Astrocyte of the spinal cord (primary cell): ENCODE measurements around the gene LEMD2.

ENCODE experiments used
- DNase-seq: peaks from one replicate; pipeline ENCODE4 v3.0.0; 2011; ENCODE audit warnings: low read depth, low spot score
- H3K4me3 ChIP-seq: 2 replicates; pipeline ENCODE4 v1.5.1; 2011; ENCODE audit warnings: low read depth, mild to moderate bottlenecking, low read length, moderate library complexity
- in situ Hi-C: cut with HindIII; loops from 2 replicates; pipeline ENCODE4 v1.10.0; 2017; ENCODE audit warnings: low sequenced_read_pairs
- TF ChIP-seq, protein P1 (sequence below): IDR thresholded peaks from 2 replicates; pipeline ENCODE4 v1.5.1; 2012; ENCODE audit warnings: low read depth, mild to moderate bottlenecking, low read length, inconsistent platforms

Gene LEMD2

DNA sequence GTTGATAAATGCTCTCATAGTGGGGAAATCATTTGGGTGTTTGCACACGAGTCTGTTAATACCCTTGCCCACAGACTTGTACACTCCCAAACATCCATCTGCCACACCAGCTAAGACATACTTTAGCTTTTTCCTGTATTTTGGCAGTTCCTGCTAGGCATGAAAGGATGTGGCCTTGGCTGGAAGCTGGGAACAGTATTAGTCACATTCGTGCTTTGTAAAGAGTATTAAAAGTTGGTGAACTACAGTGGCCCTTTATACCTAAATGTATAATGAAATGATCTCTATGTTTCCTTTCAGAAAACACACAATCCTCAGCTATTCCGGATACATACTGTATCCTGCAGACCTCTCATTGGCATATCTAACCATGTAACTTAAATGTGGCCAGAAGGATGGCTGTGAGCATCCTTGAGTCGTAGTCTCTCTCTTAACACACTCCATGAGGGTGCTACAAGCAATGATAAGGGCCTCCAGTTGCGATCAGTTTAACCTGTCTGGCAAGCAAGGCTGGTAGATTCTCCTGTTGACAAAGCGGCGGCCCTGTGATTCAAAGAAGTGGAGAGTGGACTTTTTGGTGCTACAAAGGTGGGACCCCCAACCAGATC, 1.5 kb downstream of the LEMD2 start:
- H3K4me3 ChIP-seq, result peak overlapping the region; percentile 57
- TF ChIP-seq, protein P1, sequence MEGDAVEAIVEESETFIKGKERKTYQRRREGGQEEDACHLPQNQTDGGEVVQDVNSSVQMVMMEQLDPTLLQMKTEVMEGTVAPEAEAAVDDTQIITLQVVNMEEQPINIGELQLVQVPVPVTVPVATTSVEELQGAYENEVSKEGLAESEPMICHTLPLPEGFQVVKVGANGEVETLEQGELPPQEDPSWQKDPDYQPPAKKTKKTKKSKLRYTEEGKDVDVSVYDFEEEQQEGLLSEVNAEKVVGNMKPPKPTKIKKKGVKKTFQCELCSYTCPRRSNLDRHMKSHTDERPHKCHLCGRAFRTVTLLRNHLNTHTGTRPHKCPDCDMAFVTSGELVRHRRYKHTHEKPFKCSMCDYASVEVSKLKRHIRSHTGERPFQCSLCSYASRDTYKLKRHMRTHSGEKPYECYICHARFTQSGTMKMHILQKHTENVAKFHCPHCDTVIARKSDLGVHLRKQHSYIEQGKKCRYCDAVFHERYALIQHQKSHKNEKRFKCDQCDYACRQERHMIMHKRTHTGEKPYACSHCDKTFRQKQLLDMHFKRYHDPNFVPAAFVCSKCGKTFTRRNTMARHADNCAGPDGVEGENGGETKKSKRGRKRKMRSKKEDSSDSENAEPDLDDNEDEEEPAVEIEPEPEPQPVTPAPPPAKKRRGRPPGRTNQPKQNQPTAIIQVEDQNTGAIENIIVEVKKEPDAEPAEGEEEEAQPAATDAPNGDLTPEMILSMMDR, result no peak
- DNase-seq, result peak; percentile 33
- in situ Hi-C loops, result no loop called here

DNA sequence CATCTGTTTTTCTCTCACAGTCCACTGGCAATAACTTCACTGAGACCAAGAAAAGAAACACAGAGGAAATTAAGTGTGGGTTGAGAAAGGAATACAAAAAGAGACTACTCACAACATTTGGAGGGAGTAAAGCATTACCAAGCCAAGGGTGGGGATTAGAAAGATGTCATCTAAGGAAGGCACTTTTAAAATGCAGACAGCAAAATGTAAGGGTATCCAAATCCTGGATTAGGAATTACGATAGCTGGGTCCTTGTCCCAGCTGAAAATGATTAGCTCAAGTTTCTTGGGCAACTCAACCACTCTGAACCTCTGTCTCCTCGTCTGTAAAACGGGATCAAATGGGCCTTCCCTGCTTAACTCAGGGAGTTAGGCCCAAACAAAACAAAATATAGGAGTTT, 2.2 kb downstream of the LEMD2 start:
- in situ Hi-C loops, result no loop called here
- DNase-seq, result no peak
- TF ChIP-seq, protein P1, result no peak
- H3K4me3 ChIP-seq, result no peak overlapping the region

DNA sequence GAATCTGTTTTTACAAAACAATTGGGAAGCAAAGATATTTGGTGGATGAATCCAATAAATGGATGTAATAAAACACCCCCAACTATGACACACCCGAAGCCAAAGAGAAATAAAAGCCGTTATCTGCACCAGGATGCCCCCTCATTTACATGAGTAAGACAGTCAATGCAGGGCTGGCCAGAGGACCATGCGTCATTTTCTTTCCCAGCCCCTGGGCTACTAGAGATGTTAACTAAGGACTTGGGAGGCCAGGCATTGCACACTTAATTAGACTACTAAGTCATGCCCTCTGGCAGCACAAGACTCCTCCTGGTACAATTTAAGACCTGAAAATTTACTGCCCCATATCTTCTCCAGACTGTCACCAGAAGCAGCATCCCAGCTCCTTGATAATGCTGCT, 3.2 kb downstream of the LEMD2 start:
- no peak overlapping the region for H3K4me3 ChIP-seq
- TF ChIP-seq, protein P1, result no peak
- in situ Hi-C loops, result no loop called here
- DNase-seq, result peak; percentile 63

DNA sequence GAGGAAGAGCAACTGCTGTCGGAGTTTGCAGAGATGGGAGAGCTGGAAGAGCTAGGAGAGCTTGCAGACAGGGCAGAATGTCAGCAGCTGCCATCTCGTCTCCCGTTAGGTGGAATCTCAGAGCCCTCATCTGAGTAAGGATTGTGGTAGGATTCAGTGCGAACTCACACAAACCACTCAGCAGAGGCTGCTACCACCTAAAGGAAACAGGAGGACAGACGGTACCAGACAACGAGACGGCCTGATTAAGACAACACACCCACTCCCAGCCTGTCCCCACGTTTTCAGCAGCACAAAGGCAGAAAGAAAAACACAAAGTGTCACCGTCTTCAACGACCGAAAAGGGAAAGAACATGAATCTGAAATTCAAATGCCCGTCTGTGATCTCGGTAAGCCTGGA, 4.1 kb downstream of the LEMD2 start:
- TF ChIP-seq, protein P1, result no peak
- DNase-seq, result no peak
- H3K4me3 ChIP-seq, result no peak overlapping the region
- in situ Hi-C loops, result no loop called here

DNA sequence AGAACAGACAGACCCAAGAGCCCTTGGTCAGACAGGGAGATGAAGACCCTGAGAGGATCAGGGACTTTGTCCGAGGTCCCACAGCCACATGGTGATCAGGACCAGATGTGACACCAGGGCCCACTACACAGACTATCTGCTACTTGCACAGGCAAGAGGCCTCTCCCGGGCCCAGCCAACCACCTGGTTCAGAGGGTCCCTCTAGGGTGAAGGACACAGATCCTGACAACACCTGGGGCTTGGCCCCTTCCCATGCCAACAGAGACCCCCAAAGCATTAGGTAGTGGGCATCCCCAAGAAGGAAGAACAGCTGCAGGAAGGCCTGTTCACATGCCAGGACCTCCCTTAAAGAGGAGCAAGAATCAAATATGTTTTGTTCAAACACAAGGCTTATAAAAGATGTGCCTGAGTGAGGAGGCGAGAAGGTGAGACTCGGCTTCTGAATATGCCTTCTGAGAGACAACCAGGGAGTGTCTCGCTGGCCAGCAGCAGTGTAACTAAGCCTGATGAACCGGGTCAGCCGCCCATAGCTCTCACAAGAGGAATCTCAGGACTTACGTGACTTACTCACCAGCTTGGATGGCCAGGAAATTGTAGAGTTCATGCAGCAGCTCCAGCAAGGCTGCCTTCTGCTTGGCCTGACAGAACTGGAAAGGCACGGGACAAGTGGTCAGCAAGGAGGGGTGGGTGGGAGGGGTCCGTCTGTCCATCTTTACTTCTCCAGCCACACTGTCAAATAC, 5.0 kb downstream of the LEMD2 start:
- no peak for DNase-seq
- no peak overlapping the region for H3K4me3 ChIP-seq
- in situ Hi-C loops, result no loop called here
- TF ChIP-seq, protein P1, result no peak

DNA sequence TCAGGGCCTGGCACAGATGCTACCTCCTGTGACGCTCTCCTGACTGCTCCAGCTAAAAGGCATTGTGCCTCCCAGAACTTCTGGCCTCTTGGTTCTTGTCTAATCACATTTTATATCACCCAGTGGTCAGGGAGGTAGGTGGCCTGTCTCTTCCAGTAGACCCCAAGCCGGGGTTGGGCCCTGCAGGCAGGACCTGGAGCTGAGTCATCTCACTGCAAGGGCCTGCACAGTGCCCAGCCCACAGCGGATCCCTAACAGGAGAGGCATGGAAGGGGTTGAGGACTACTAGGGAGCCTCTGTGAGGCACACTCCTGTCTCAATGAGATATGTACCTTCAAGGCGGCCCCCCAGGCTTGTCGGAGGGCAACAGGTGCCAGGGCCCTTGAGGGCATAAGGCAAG, 6.4 kb downstream of the LEMD2 start:
- no peak overlapping the region for H3K4me3 ChIP-seq
- TF ChIP-seq, protein P1, result no peak
- DNase-seq, result no peak
- in situ Hi-C loops, result no loop called here
